GM19324 (cell line): ENCODE measurements around the gene GLO1.

Source experiments
- ATAC-seq: cut with Tn5 transposase; IDR thresholded peaks from one replicate; pipeline ENCODE4 v1.9.1; 2021; ENCODE audit warnings: mild to moderate bottlenecking, moderate library complexity; ENCODE audit not compliant: unreplicated experiment, low FRiP score

GLO1 gene

DNA sequence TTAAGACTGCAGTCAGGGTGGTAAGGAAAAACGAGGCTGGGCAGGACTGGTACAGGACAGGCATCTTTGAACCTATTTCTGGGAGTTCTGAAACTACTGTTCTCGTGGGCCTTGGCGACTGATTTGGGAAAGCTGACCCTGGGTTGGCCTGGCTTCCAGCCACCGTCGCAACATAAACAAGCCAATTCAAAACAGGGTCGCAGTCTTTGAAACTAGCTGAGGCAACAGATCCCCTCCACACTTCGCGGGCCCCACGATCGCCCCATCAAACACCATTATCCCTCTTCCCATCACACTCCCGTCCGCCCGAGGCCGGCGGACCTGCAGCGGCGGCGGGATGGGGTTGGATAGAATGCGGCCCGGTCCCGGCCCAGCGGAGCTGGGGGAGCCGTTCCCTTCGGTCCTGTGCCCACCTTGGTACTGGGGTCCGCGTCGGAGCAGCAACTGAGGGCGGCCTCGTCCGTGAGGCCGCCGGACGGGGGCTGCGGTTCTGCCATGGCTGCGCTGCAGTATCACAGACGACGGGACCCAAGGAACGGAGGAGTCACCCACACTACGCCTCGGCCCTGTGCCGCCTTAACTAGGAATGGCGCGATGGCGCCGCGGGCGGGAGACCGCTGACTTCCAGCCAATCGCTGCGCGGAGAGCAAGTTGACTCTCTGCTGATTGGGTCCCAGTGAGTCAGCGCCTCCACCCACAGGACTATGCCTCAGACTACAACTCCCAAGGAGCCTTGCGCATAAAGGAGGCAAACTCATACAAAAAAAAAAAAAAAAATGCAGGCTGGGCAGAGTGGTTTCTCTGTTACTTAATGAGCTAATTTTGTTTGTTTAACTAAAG is at the start of gene GLO1:
Gene GLO1 (minus strand): TSS at position 588 of the 840 bp plus-strand sequence. CDS start 91 bp downstream, at position 497.
- ATAC-seq, result peak; percentile 99

DNA sequence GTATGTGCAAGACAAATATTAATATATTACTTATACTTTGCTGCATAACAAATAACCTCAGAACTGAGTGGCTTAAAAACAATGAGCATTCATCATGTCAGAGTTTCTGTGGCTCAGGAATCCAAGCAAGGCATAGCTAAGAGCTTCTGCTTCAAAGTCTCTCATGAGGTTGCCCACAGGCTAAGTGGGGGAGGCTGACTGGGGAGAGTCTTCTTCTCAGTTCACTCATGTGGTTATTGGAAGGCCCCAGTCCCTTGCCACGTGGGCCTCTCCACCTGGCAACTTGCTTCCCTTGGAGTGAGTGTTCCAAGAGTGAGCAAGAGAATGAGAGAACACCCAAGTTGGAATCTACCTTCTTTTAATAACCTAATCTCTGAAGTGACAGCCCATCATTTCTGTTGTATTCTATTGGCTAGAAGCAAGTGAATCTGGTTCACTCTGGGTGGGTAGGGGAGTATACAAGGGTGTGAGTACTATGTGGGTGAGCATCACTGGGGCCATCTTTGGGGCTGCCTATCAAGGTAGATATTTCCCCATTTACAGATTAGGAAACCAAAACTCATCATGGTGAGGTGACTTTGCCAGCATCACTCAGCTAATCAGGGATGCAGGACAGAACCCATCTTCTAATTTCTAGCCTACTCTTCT is 48.1 kb upstream of the GLO1 start:
- ATAC-seq, result no peak

DNA sequence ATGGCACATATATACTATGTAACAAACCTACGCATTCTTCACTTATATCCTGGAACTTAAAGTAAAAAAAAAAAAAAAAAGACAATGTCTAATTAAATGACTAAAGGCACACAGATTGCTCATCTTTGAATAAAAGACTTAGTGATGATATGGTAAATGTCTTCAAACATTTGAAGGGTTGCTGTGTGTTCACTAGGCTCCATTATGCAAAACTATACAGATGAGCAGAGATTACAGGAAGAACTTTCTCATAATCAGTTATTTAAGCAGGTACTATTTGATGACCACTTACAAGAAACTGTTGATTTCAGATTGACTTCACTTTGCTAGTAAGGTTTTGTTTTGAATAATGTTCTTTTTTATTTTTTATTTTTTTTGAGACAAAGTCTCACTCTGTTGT is 46.5 kb upstream of the GLO1 start:
- ATAC-seq, result no peak

DNA sequence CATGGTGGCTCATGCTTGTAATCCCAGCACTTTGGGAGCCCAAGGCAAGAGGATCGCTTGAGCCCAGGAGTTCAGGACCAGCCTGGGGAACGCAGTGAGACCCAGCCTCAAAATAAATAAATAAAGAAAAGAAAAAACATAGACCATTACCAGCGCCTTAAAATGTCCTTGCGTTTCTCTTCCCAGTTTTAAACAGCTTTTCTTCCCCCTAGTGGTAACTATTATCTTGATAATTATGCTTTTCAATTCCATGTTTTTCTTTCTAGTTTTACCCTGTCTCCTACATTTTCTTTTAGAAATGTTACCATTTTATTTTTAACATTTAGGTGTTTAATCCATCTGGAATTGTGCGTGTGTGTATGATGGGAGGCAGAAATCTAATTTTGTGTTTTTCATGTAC is 36.6 kb upstream of the GLO1 start:
- no peak for ATAC-seq

DNA sequence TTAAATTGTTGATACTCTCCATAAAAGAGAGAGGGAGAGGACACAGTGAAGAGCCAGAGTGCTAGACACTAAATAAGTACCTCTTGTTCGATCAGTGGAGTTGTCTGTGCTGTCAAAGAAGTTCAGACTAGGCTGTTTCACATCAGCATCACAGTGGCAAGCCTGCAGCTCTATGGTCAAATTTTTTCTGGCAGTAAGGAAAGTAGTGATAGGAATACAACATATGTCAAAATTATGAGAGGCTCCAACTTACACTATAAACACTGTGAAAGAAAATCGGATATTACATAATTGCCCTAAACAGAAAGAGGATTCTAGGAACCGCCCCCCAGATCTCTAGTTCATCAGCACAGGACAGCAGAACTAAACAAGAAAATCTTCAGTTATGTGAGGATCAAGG is 35.3 kb upstream of the GLO1 start:
- no peak for ATAC-seq

DNA sequence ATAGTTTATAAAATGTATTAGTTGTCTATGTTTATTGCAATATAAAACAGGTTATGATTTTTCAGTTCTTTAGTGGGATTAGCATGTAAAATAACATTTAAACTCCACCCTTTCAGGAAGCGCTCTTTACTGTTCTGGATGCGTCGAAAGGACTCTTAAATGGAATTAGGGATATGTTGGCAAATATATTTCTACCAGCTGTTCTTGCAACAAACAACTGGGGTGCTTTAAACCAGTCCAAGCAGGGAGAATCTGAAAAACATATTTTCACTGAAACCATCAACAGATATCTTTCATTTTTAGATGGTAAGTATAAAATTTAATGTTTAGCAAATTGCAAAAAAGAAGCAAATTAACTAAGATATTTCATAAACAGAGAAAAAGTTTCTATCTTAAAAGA is 34.0 kb upstream of the GLO1 start:
- no peak for ATAC-seq

DNA sequence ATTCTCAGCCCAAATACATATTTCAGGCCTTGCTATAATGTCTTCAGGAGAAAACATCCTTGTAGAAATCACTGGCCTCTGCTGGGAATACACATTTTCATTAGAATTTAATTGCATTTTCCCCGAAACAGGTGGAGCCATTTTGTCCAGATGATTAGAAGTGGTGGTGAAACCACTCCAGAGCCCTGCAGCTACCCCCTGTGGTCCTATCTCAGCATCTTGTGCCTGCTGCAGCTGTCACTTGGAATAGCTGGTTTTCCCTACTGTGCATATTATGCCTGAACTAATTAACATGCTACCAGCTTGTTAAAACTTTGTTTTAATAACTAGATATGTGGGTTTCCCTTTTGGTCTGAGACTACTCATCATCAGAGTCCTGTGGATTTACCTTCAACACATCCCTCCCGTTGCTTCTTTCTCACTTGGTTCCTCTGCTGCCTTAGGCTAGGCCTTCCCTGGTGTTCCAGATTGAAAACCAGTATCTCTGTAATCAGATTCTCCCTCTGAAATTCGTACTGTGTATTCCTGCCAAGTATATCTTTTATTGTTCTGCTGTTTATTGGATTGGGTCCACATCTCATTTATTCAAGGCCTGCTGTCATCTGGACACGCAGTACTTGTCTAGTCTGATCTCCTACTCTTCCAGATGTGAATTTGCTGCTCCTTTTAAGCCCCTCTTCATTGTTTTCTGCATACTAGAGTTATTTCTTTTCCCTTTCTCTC is 27.4 kb upstream of the GLO1 start:
- ATAC-seq, result no peak

DNA sequence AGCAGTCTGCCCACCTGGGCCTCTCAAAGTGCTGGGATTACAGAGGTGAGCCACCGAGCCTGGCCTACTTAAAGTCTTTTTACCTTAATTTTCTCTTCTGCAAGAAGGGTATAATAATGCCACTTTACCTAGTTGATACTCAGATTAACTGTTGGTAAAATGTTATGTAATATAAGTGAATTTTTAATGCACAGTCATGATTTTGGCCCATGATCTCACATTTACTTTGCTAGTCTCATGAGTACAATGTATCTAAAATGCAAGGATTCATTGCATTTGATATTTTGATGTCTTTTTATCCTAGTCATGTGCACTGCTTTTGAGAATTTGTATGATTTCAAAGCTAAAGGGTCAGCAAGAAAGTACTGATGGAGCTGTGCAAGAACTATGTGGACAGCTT is 25.3 kb upstream of the GLO1 start:
- ATAC-seq, result no peak

DNA sequence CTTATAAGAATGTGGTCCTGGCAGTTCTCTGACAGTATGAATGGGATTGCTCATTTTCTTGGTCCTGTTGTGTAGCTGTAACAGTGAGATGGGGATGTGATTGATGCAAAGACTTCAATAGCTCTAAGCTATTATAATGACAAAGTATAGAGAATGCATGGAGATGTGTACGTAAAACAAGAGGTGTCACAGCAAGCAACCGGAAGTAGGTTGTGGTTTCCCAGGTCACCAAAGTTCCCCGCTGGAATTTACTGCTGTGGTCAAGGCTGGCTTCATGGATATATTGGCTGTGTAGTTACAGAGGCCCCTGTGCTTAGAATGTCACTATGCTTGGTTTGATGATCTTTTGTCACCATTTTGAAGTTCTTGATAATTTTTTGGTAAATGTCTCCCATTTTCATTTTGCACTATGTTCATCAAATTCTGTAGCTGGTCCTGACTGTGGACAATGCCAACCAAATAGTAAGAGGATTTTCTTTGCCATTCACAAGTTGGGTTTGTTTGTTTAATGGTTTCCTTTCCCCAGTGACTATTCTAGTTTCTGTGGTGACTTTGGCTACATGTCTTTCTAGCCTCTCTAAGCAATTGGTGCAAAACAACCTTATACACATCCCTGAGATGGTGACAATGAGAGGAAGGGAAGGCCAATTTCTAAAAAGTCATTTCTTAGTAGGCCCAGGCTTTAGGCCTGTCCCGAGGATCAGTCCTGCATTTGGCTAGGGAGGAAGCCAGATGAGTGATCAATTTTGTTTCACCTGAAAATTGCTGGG is 22.7 kb upstream of the GLO1 start:
- no peak for ATAC-seq

DNA sequence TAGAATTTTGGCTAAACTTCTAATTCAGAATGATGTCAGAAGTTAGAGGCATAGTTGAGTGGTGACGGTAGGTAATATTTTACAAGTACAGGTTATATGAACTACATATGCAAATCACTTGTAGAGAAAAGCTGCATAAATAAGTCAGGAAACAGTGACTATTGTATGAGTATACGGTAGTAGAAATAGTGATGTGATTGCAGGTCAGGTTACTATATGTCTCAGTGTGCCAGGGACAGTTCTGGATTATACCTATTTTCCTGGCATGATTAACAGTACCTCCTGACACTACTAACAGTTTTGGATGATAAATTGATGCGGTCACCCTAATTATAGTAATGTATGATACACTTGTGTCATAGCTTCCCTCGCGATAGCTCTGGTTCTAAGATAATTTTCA is 21.4 kb upstream of the GLO1 start:
- ATAC-seq, result no peak

DNA sequence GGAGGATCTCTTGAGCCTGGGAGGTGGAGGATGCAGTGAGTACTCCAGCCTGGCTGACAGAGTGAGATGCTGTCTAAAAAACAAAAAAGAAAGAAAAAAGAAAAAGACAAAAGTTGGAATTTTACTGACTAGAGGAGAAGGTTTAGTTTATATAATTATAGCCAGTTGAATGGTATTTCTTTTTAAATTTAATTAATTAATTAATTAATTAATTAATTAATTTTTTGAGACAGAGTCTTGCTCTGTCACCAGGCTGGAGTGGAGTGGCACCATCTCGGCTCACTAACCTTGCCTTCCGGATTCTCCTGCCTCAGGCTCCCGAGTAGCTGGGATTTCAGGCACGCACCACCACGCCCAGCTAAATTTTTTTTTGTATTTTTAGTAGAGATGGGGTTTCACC is 20.8 kb upstream of the GLO1 start:
- ATAC-seq, result no peak

DNA sequence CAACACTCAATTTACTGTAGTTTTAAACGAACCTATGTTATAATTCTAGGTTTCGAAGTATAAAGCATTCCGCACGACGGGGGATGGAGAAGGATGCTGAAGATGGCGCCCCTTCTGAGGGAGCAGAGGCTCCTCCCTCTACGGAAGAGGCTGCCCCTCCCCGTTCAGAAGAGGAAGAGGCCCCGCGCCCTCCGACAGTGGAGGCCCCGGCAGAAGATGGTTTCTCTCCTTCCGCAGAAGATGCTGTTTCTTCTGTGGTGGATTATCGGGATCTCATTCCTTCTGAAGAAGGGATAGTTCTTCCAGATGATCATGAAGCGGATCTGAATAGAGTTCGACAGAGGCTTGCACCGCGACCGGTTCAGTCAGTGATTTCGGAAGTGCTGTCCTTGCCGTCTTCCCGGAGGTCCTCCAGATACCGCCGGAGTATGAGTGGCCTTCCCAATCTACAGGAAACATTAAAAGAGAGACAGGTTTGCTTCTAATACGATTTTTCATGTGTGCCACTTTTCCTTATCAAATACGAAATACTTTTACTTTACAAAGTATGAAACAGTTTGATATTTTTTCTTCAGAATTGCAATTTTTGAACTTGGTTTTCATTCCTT is 19.9 kb upstream of the GLO1 start:
- no peak for ATAC-seq

DNA sequence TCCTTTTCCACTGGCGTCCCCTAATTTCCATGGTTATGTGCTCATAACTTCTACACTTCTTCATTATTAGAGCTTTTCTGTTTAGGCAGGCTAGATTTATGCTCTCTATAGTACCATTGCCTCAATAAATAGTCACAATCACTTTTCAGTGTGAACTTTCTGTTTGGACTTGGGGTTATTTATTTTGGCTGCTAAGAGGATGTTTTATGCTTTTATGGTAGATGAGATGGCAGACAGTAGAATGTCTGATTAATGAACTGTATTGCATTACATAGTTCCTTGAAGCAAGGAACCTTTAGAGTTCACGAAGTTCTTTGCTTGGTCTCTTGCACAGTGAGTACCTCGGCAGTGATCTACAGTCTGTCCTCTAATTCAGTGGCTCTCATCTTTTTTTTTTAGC is 19.1 kb upstream of the GLO1 start:
- no peak for ATAC-seq

DNA sequence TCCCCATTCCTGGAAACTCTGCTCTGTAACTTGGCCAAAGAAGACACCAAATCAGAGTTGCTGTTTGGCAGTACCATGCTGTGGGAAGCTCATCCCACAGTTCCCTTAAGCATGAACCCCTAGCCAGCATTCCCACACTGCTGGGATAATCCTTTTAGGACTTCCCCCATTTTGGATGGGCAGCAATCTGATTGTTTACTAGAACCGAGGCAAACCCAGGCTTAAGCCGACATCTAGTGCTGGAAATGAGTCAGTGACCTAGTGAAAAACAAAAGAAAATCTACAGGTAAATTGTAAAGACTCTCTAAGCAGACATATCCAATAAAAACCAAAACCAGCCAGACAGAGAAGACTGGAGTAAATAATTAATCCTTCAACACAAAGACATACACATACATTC is 17.4 kb upstream of the GLO1 start:
- ATAC-seq, result no peak

DNA sequence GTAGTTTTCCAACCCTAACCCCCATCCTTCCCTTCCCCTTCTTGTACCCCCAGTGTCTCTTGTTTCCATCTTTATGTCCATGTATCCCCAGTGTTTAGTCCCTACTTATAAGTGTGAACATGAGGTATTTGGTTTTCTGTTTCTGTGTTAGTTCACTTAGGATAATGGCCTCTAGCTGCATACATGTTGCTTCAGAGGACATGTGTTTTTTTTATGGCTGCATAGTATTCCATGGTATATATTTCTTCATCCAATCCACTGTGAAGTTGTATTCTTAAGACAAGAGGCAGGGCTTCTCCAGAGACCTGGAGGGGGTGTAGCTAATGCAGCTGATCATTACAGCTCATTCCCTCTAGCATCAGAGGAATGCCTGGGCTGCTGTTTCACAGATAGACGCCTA is 16.4 kb upstream of the GLO1 start:
- ATAC-seq, result no peak

DNA sequence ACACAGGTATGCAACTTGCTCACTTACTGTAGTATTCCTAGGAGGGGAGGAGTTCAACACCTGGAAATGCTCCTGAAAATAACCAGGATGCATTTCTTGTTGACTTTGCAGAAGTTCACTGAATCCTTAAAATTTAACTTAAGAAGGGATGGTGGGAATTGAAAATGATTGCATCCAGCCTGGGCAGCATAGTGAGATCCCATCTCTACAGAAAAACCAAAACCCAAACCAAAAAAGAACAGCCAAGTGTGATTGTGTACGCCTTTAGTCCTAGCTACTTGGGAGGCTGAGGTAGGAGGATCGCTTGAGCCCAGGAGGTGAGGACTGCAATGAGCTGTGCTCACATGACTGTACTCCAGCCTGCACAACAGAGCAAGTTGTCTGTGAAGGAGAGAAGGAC is 13.9 kb upstream of the GLO1 start:
- ATAC-seq, result no peak

DNA sequence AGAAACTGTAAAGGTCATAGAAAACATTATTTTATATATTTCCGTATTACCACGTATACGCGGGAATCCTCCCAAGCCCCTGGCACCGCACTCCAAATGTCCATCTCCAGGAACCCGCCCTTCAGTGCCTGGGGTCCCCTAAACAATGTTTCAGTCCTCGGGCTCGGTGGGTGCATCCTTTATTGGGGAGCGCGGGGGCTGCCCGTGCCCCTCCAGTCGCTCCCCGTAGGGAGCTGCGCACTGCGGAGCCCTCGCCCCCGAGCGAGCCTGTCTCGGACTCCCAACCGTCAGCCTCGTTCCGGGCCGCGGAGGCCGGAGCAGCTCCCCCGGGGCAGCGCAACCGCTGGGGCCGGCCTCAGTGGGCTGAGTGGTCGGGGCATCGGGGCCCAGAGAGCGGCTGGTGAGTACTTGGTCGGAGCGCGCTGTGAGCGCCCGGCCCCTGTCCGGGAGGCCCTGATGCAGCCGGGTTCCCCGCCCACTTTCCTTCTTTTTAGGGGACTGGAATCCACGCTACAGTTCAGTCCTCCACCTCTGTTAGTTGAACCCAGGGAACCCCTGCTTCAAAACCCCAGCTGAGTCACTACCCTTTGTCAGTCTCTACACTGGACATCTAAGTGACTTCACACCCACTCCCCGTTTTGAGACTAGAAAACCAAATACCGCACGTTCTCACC is 12.2 kb upstream of the GLO1 start, which contains the start of gene DNAH8:
Gene DNAH8 (plus strand): TSS at position 296 of the 674 bp plus-strand sequence. CDS start 7,499 bp downstream, outside the sequence.
- no peak for ATAC-seq

DNA sequence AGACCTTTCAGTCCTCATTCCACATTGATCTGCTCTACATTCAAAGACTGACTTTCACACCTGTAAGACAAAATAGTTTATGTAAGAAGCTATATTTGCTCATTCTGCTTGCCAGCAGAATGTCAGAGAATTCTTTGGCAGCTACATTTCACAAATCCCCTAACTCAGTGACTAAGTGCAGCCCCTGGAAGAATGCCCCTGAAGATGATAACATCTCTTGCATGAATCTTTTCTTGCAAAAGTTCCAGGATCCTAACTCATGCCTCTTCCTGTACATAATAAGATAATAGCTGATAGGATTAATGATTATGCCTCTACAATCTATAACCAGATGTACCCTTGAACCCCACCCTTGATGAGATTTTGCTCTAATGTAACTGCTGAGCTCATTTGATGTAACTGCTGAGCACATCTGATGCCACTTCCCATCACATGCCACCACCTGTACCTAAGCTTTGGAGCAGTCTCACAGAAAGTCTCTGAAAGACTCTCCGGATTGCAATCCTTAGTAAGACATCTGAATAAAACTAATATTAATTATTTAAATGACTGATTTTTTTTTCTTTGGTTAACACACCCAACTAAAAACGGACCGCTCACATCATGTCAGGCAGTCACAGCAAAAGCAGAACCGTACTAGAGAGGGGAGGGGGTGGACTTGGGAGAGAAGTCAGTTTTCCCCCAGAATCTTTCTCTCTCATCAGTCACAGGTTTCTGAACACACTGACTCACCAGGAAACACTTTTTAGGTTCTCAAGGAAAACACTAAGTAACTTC is 11.5 kb upstream of the GLO1 start:
- no peak for ATAC-seq

DNA sequence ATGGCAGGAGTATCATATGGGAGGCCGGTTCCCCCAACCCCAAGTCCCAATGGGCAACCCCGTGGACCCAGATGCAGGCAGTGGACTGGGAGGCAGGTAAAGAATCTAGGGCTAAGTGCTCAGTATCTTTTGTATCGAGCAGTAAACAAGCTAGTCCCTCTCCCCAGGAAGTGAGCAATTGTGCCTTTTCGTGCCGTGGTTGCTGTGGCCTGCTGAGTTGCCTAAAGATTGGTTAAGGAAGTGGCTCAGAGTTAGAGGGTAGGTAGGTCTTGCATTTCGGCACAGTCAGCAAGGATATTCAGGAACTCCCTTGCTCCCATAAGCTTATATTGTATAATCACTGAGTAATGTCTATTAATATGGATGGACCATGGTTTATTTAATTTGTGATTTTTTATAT is 10.9 kb upstream of the GLO1 start:
- no peak for ATAC-seq
